ENCODE measurements around the gene CASQ2.

The CASQ2 gene

DNA sequence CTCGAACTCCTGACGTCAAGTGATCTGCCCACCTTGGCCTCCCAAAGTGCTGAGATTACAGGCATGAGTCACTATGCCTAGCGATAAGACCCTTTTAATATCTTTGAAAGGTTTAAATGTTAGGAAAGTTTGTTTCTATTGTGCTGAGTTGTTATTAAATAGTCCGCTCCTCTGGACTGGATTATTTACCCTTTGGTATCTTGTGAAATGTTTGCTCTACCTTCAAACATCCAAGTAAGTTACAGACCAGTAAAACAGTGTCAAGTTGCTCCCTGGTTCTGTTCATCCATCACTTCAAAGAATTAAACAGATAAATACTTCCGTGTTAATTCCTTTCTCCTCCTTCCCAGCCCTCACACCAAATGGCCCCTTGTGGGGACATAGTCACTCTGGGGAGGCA lies 44.8 kb downstream of the CASQ2 start:
- no peak for TF ChIP-seq POLR2AphosphoS5 (IDR thresholded peaks at IDR 0.05; ENCODE audit: low read depth, low read length)
- FAIRE-seq (no peak), DNase-seq (ENCODE audit: insufficient read length, low spot score) (no peak)

- TF ChIP-seq SPI1 (IDR thresholded peaks at IDR 0.05; ENCODE audit: low read depth, low read length) (no peak), POLR2A (IDR thresholded peaks at IDR 0.05; ENCODE audit: low read depth, low read length) (no peak), PAX5 (IDR thresholded peaks at IDR 0.05; ENCODE audit: insufficient read depth, low read length, severe bottlenecking) (no peak), TAF1 (IDR thresholded peaks at IDR 0.05; ENCODE audit: low read depth, low read length) (no peak), POLR2AphosphoS5 (IDR thresholded peaks at IDR 0.05; ENCODE audit: low read depth, low read length) (no peak), POU2F2 (IDR thresholded peaks at IDR 0.05; ENCODE audit: low read depth, low read length) (no peak)
- DNase-seq (ENCODE audit: insufficient read length, low spot score) (no peak), FAIRE-seq (no peak)
Observed at GRCh38 chr1:115722221-115722620, 46.3 kb downstream of the CASQ2 start.

DNA sequence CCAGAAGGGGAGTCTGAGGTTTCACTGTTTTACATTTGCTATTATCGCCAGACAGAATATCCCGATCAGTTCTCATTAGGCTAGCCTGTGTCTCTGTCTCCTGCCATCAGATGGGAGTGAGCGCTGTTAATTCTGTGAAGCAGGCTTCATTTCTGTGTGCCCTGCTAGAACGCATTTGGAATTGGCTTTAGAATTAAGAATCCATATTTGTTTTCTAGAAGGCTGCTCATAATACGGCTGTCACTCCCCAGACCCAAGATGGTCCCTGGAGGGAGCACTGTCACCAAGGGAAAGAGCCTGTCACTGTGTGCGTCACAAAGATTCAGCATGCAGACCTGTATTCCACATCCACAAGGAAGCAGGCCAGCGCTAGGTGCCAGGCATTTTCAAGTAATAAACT lies 49.2 kb downstream of the CASQ2 start:
- TF ChIP-seq SPI1 (IDR thresholded peaks at IDR 0.05; ENCODE audit: low read depth, low read length): no peak
- no peak for TF ChIP-seq PAX5 (IDR thresholded peaks at IDR 0.05; ENCODE audit: insufficient read depth, low read length, severe bottlenecking)
- no peak for TF ChIP-seq POLR2AphosphoS5 (IDR thresholded peaks at IDR 0.05; ENCODE audit: low read depth, low read length)
- no peak for TF ChIP-seq POLR2A (IDR thresholded peaks at IDR 0.05; ENCODE audit: low read depth, low read length)
- no peak for TF ChIP-seq TAF1 (IDR thresholded peaks at IDR 0.05; ENCODE audit: low read depth, low read length)
- TF ChIP-seq POU2F2 (IDR thresholded peaks at IDR 0.05; ENCODE audit: low read depth, low read length): no peak
- DNase-seq (ENCODE audit: insufficient read length, low spot score) (no peak), FAIRE-seq (no peak)

DNA sequence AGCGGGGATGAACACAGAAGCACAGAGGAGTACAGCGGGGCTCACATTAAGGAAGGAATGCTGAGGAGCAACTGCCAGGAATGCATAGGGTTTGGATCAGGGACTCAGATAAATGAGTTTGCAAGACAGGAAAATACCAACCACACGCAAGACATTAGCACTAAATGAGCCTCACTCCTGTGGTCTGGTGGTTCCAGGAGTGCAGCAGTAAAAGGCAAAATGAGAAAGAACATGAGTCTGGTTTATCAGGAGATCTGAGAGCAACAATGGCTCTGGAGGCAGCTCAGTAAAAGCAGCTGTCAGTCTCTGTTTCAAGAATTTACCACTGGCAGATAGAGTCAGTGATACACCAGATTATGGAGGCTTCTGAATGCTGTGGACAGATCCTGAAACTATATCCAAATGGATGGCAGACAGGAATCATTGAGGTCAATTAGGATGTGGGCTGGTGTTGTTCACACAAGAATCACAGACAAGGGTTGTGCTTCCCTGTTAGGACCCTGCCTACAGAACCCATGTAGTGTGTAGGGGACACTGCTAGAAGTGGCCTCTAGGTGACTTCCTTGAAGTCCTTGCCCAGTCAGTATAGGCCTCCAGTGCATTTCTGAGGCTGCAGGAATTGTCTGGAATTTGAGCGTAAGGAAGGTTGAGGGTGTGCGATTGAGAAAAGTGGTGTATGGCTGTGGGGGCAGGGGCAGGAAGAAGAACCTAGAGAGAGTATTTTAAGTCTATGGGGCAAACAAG lies 50.3 kb downstream of the CASQ2 start:
- DNase-seq (ENCODE audit: insufficient read length, low spot score) (no peak), FAIRE-seq (no peak)
- TF ChIP-seq POLR2AphosphoS5 (IDR thresholded peaks at IDR 0.05; ENCODE audit: low read depth, low read length) (no peak), TAF1 (IDR thresholded peaks at IDR 0.05; ENCODE audit: low read depth, low read length) (no peak), SPI1 (IDR thresholded peaks at IDR 0.05; ENCODE audit: low read depth, low read length) (no peak), PAX5 (IDR thresholded peaks at IDR 0.05; ENCODE audit: insufficient read depth, low read length, severe bottlenecking) (no peak), POLR2A (IDR thresholded peaks at IDR 0.05; ENCODE audit: low read depth, low read length) (no peak), POU2F2 (IDR thresholded peaks at IDR 0.05; ENCODE audit: low read depth, low read length) (no peak)

DNA sequence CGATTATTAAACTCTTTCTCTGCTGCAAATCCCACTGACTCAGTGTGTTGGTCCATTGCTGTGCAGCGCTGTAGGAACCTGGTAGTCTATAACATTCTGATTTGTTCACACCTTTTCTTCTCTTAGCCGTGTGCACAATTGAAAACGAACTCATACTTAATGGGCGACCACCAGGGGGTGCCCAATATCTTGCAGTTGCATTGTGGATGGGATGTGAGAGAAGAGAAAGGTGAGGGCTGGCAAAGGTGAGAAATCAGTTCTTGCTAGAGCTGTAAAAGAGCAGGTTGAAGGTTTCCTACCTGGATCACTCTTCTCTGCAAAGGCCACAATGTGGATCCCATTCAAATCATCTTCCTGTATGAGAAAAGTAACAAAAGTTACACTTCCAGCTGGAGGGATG lies 51.0 kb downstream of the CASQ2 start:
- no peak for DNase-seq (ENCODE audit: insufficient read length, low spot score)
- TF ChIP-seq SPI1 (IDR thresholded peaks at IDR 0.05; ENCODE audit: low read depth, low read length): no peak
- TF ChIP-seq POLR2AphosphoS5 (IDR thresholded peaks at IDR 0.05; ENCODE audit: low read depth, low read length): no peak
- TF ChIP-seq TAF1 (IDR thresholded peaks at IDR 0.05; ENCODE audit: low read depth, low read length): no peak
- no peak for TF ChIP-seq POU2F2 (IDR thresholded peaks at IDR 0.05; ENCODE audit: low read depth, low read length)
- TF ChIP-seq POLR2A (IDR thresholded peaks at IDR 0.05; ENCODE audit: low read depth, low read length): no peak
- TF ChIP-seq PAX5 (IDR thresholded peaks at IDR 0.05; ENCODE audit: insufficient read depth, low read length, severe bottlenecking): no peak
- FAIRE-seq: no peak

DNA sequence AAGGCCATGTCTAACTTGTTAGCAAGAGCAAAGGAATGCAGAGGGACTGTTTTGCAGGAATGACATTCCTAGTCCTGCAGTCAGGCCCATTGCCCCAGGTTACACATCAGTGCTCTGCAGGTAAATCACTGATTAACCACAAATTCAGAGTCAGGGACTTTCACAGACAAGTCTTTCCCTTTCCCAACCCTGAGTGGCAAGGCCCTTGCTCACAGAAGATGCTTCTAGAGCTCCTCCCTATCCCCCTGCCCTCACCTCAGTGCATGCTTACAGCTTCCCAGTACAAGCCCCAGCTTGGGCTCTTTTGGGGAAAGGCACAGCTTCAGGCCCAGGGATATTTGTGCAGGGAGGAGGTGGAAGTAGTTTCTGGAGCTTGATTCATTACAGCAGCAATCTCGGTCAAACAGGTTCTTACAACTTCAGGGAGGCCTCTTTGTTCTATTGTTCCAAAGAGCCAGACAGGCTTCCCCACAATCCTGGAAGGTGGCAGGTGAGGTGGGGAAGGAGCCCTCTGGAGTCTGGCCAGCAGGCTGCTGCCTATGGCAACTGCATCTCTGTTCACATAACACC lies 53.9 kb downstream of the CASQ2 start:
- no peak for DNase-seq (ENCODE audit: insufficient read length, low spot score)
- no peak for FAIRE-seq
- no peak for TF ChIP-seq PAX5 (IDR thresholded peaks at IDR 0.05; ENCODE audit: insufficient read depth, low read length, severe bottlenecking)
- TF ChIP-seq POLR2A (IDR thresholded peaks at IDR 0.05; ENCODE audit: low read depth, low read length): no peak
- TF ChIP-seq SPI1 (IDR thresholded peaks at IDR 0.05; ENCODE audit: low read depth, low read length): no peak
- TF ChIP-seq TAF1 (IDR thresholded peaks at IDR 0.05; ENCODE audit: low read depth, low read length): no peak
- no peak for TF ChIP-seq POU2F2 (IDR thresholded peaks at IDR 0.05; ENCODE audit: low read depth, low read length)
- TF ChIP-seq POLR2AphosphoS5 (IDR thresholded peaks at IDR 0.05; ENCODE audit: low read depth, low read length): no peak

DNA sequence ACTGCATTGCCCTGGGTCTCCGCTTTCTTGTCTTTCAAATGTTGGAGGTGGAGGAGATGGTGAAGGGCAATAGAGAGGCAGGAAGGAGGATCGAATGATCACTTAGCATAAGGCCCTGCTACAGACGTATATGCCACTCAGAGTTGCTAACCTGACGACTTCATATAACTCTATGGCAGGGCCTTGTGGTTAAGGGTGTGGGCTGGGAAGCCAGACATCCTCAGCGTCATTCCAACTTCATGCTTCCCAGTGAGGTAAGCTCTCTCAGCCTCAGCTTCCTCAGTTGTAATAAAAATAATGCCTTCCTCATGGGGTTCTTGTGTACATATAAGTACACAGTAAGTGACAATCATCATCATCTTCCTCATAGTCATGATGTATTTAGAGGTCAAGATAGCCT lies 54.6 kb downstream of the CASQ2 start:
- DNase-seq (ENCODE audit: insufficient read length, low spot score) (no peak), FAIRE-seq (no peak)
- no peak for TF ChIP-seq SPI1 (IDR thresholded peaks at IDR 0.05; ENCODE audit: low read depth, low read length)
- TF ChIP-seq POU2F2 (IDR thresholded peaks at IDR 0.05; ENCODE audit: low read depth, low read length): no peak

- TF ChIP-seq PAX5 (IDR thresholded peaks at IDR 0.05; ENCODE audit: insufficient read depth, low read length, severe bottlenecking): no peak
- no peak for TF ChIP-seq POLR2AphosphoS5 (IDR thresholded peaks at IDR 0.05; ENCODE audit: low read depth, low read length)
- TF ChIP-seq TAF1 (IDR thresholded peaks at IDR 0.05; ENCODE audit: low read depth, low read length): no peak
- TF ChIP-seq POU2F2 (IDR thresholded peaks at IDR 0.05; ENCODE audit: low read depth, low read length): no peak
- TF ChIP-seq POLR2A (IDR thresholded peaks at IDR 0.05; ENCODE audit: low read depth, low read length): no peak
- no peak for TF ChIP-seq SPI1 (IDR thresholded peaks at IDR 0.05; ENCODE audit: low read depth, low read length)
- FAIRE-seq (no peak), DNase-seq (ENCODE audit: insufficient read length, low spot score) (no peak)
Observed at GRCh38 chr1:115712911-115713609, 55.5 kb downstream of the CASQ2 start.

DNA sequence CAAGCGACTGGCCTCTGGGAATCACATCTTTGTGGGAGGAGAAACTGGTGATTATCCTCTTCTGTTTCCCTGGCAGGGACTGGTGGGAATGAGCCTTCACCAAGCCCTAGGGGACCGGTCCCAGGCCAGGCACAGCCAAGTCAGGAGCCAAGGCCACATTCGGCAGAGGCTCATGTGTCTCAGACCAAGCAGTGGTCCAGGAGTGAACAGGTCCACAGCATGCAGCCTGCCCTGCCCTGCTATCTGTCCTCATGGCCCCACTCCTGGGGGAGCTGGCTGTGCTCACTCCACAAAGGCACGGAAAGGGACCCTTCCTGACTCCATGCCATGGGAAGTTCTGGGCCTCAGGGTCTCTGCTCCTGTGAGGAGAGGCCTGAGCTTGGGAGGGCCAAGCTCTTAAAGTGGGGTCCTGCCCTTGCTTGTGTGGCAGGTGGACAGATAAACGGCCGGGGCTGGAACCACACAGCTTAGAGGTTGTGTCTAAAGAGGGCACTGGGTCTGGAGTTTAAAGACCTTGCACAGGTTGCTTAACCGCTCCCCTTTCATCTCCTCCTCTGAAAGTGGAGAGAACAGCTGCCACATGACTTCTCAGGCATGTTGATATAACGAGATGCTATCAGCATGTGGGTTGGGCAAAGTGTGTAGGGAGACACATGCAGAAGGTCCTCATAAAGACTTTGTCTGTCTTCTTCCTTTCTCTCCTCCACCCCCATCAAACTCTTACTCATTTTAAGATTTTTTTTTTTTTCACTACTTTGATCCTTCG lies 57.5 kb downstream of the CASQ2 start:
- no peak for DNase-seq (ENCODE audit: insufficient read length, low spot score)
- no peak for TF ChIP-seq TAF1 (IDR thresholded peaks at IDR 0.05; ENCODE audit: low read depth, low read length)
- TF ChIP-seq PAX5 (IDR thresholded peaks at IDR 0.05; ENCODE audit: insufficient read depth, low read length, severe bottlenecking): no peak
- TF ChIP-seq POLR2AphosphoS5 (IDR thresholded peaks at IDR 0.05; ENCODE audit: low read depth, low read length): no peak
- TF ChIP-seq SPI1 (IDR thresholded peaks at IDR 0.05; ENCODE audit: low read depth, low read length): no peak
- FAIRE-seq: no peak
